ENCODE results near the gene MAGIX.

DNA sequence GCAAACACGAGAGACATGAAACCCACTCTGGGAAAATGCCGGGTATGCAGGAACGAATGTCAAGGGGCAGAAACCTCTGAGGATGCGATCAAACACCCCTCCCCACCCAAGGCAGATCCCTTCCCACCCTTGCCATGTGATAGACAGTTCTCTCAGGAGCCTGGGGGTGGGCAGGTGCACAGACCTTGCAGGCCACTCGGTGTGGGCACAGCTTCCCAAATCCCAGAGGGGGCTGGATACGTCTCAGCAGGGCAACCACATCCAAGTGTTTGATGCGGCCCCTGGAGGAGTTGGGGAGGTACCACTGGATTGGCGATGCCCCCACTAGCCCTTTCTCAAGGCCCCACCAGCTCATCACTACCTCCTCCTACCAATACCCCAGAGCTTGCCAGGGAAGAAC, 47.8 kb downstream of the MAGIX start:
- TF ChIP-seq, protein P1, sequence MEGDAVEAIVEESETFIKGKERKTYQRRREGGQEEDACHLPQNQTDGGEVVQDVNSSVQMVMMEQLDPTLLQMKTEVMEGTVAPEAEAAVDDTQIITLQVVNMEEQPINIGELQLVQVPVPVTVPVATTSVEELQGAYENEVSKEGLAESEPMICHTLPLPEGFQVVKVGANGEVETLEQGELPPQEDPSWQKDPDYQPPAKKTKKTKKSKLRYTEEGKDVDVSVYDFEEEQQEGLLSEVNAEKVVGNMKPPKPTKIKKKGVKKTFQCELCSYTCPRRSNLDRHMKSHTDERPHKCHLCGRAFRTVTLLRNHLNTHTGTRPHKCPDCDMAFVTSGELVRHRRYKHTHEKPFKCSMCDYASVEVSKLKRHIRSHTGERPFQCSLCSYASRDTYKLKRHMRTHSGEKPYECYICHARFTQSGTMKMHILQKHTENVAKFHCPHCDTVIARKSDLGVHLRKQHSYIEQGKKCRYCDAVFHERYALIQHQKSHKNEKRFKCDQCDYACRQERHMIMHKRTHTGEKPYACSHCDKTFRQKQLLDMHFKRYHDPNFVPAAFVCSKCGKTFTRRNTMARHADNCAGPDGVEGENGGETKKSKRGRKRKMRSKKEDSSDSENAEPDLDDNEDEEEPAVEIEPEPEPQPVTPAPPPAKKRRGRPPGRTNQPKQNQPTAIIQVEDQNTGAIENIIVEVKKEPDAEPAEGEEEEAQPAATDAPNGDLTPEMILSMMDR (conservative IDR thresholded peaks at IDR 0.05): no peak
- no peak for TF ChIP-seq ZFX (IDR thresholded peaks at IDR 0.05)
